Mammary epithelial cell (primary cell): ENCODE measurements around the gene FMN1.

Experiments used
- EZH2 ChIP-seq: IDR thresholded peaks from 2 replicates; pipeline ENCODE4 v1.6.1; 2012; ENCODE audit warnings: low read length, inconsistent platforms, borderline replicate concordance
- TF ChIP-seq, protein P1 (sequence below), 2 donors: IDR thresholded peaks in 1 of 2; conservative IDR thresholded peaks in 1 of 2; 2 replicates each; pipeline ENCODE4 v1.5.1; 2011 to 2012; ENCODE audit warnings: inconsistent platforms in 2 of 2, low read length in 2 of 2, mild to moderate bottlenecking in 2 of 2, control low read depth in 1 of 2, low read depth in 1 of 2; ENCODE audit not compliant: insufficient read depth in 1 of 2; ENCODE audit errors: extremely low read depth in 1 of 2

DNA sequence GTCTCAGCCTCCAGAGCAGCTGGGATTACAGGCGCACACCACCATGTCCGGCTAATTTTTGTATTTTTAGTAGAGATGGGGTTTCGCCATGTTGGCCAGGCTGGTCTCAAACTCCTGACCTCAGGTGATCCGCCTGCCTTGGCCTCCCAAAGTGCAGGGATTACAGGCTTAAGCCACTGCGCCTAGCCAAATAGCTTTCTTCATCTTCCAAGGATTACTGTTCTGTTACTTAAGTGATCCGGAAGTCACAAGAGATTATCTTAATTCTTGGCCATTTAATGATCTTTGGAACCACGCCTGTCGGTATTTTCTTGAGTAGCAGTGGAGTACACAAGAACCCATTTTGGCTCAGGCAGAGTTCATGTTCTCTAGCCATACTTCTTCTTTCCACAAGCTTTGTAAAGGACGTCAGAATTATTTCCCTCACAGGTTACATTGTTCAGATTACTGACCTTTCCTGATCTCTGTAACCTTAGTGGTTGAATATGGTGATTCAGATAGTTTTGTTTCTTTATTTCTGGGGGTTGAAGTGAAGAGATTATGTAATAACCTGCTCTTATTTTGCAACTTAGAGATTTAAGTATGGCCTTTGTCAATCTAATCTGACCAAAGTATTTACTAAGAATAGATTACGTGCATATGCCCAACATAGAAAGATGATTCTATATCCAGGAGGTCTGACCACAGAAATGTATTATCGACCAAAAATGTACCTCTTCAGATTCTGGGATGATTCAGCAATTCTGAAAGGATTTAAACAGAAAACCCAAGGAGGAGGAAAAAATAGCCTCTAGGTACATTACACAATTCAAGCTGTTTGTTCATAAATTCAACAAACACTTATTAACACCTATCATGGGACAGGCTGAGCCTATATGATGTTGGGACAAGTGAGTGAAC lies 344.5 kb downstream of the FMN1 start:
- TF ChIP-seq EZH2 = no peak
- TF ChIP-seq, protein P1, sequence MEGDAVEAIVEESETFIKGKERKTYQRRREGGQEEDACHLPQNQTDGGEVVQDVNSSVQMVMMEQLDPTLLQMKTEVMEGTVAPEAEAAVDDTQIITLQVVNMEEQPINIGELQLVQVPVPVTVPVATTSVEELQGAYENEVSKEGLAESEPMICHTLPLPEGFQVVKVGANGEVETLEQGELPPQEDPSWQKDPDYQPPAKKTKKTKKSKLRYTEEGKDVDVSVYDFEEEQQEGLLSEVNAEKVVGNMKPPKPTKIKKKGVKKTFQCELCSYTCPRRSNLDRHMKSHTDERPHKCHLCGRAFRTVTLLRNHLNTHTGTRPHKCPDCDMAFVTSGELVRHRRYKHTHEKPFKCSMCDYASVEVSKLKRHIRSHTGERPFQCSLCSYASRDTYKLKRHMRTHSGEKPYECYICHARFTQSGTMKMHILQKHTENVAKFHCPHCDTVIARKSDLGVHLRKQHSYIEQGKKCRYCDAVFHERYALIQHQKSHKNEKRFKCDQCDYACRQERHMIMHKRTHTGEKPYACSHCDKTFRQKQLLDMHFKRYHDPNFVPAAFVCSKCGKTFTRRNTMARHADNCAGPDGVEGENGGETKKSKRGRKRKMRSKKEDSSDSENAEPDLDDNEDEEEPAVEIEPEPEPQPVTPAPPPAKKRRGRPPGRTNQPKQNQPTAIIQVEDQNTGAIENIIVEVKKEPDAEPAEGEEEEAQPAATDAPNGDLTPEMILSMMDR (conservative IDR thresholded peaks at IDR 0.05 in 1 of 2, IDR thresholded peaks at IDR 0.05 in 1 of 2; ENCODE audit: extremely low read depth in 1 of 2, insufficient read depth in 1 of 2, low read depth in 1 of 2, low read length in 2 of 2) = no peak
